Activated CD8-positive, alpha-beta memory T cell treated with anti-CD3 and anti-CD28 coated beads for 48 hours (primary cell): Measurements from ENCODE around the gene FAM228A.
"Not testable (repeated sequence)": the region's sequence is repeated elsewhere in the genome, so short reads cannot be mapped to it uniquely, and the experiment has no call there.

Experiments used
- DNase-seq, 3 experiments: peaks; one replicate each; pipeline ENCODE4 v3.0.0-alpha.2; 2020; ENCODE audit warnings: low read depth in 2 of 3, low spot score in 2 of 3

FAM228A gene

GRCh38 chr2:24174851-24175277 is at the start of gene FAM228A:
FAM228A (plus strand) TSS chr2:24175053; CDS start chr2:24175481, 428 bp downstream.
- DNase-seq = no peak

- DNase-seq = no peak
Observed at GRCh38 chr2:24125956-24126355, 48.9 kb upstream of the FAM228A start.

- no peak for DNase-seq
Observed at GRCh38 chr2:24132543-24132942, 42.3 kb upstream of the FAM228A start.

GRCh38 chr2:24140305-24140704 is 34.5 kb upstream of the FAM228A start:
- DNase-seq = not testable (repeated sequence)

- DNase-seq = no peak
Observed at GRCh38 chr2:24147364-24147763, 27.5 kb upstream of the FAM228A start.

- no peak for DNase-seq
Observed at GRCh38 chr2:24152413-24153197, 22.2 kb upstream of the FAM228A start.

- no peak for DNase-seq
Observed at GRCh38 chr2:24153478-24153877, 21.4 kb upstream of the FAM228A start.

- DNase-seq = no peak
Observed at GRCh38 chr2:24158131-24158530, 16.7 kb upstream of the FAM228A start.

GRCh38 chr2:24159708-24160107 is 15.1 kb upstream of the FAM228A start:
- no peak for DNase-seq

- no peak for DNase-seq
Observed at GRCh38 chr2:24160761-24161160, 14.1 kb upstream of the FAM228A start.

GRCh38 chr2:24162494-24162893 is 12.4 kb upstream of the FAM228A start:
- no peak for DNase-seq

GRCh38 chr2:24163186-24163585 is 11.7 kb upstream of the FAM228A start:
- DNase-seq = no peak

- DNase-seq = no peak
Observed at GRCh38 chr2:24163601-24164000, 11.3 kb upstream of the FAM228A start.

- peak in 2 of 3 experiments; percentile 14 to 18 for DNase-seq
Observed at GRCh38 chr2:24164416-24164973, 10.4 kb upstream of the FAM228A start.

- DNase-seq = no peak
Observed at GRCh38 chr2:24169023-24169422, 5.8 kb upstream of the FAM228A start.

GRCh38 chr2:24175631-24176187 is 856 bp downstream of the FAM228A start:
- no peak for DNase-seq

GRCh38 chr2:24176326-24176725 is 1.5 kb downstream of the FAM228A start:
- DNase-seq = no peak

- DNase-seq = no peak
Observed at GRCh38 chr2:24179683-24180082, 4.8 kb downstream of the FAM228A start.

GRCh38 chr2:24181849-24182248 is 7.0 kb downstream of the FAM228A start:
- no peak for DNase-seq

- no peak for DNase-seq
Observed at GRCh38 chr2:24182507-24182906, 7.7 kb downstream of the FAM228A start.

- no peak for DNase-seq
Observed at GRCh38 chr2:24183366-24184069, 8.7 kb downstream of the FAM228A start.

GRCh38 chr2:24189551-24189950 is 14.7 kb downstream of the FAM228A start:
- no peak for DNase-seq
